K562 (cell line): Measurements from ENCODE around the gene RHOB. TPM values are rescaled to one million over a fixed set of nuclear protein-coding genes. Genes with fewer than 3 reads are reported as not detected.

ENCODE experiments used
- BDP1 ChIP-seq: IDR thresholded peaks from 3 replicates; pipeline ENCODE4 v1.6.1; 2011; ENCODE audit not compliant: insufficient read length, insufficient read depth
- DNMT1 ChIP-seq: fragments of 450-650 bp; IDR thresholded peaks from 2 replicates; pipeline ENCODE4 v1.6.1; 2016; ENCODE audit warnings: antibody characterized with exemption, mild to moderate bottlenecking
- KLF6 ChIP-seq: fragments of 250-450 bp; sonication (Bioruptor Pico); IDR thresholded peaks from 2 replicates; pipeline ENCODE4 v1.4.0; 2020; ENCODE audit warnings: mild to moderate bottlenecking, moderate library complexity, borderline replicate concordance
- PHB ChIP-seq: fragments of 250-450 bp; sonication (Bioruptor Pico); IDR thresholded peaks from 2 replicates; pipeline ENCODE4 v1.5.0; 2021
- POLR3G ChIP-seq: IDR thresholded peaks from 2 replicates; pipeline ENCODE4 v1.6.1; 2011; ENCODE audit not compliant: insufficient read length, insufficient replicate concordance; ENCODE audit errors: extremely low read depth
- RAD21 ChIP-seq, 2 experiments: fragments of 250-450 bp in 1 of 2; fragments of 450-650 bp in 1 of 2; sonication (Bioruptor Pico) in 1 of 2; formaldehyde crosslinking in 1 of 2; IDR thresholded peaks in 1 of 2; conservative IDR thresholded peaks in 1 of 2; 2 replicates each; pipeline versions ENCODE4 v1.4.0 to v1.8.0; 2020 to 2022; ENCODE audit warnings: mild to moderate bottlenecking in 2 of 2, moderate library complexity in 1 of 2
- polyA plus RNA-seq, 8 experiments: library from polyadenylated mRNA; depleted of rRNA in 4 of 8; stranded (reverse) in 5 of 8; unstranded in 3 of 8; fragments of >200 nt; fragmentation: Nextera tagmentation in 2 of 8; fragmentation: Illumina TruSeq in 1 of 8; extraction: Ambion mirVana in 2 of 8; extraction: Trizol in 1 of 8; gene quantifications; 2 replicates each; pipeline versions ENCODE4 v1.2.1 to v1.2.3, GENCODE V29; 2011 to 2014; ENCODE audit warnings: inconsistent platforms in 1 of 8, missing spikeins in 1 of 8
- total RNA-seq, 7 experiments: library from RNA; depleted of rRNA in 6 of 7; stranded (reverse); fragments of >200 nt in 6 of 7; fragmentation: Illumina TruSeq in 2 of 7; extraction: Trizol in 2 of 7; gene quantifications; 2 replicates each; pipeline versions ENCODE4 v1.2.1 to v1.2.3, GENCODE V29; 2011 to 2021; ENCODE audit warnings: low replicate concordance in 1 of 7
- TF ChIP-seq, protein P1 (sequence below): fragments of 150-350 bp; IDR thresholded peaks from 2 replicates; pipeline ENCODE4 v1.6.1; 2014; ENCODE audit warnings: low read depth, mild to moderate bottlenecking, low read length, borderline replicate concordance
- TF ChIP-seq, protein P2 (sequence below): fragments of 250-450 bp; sonication (Bioruptor Pico); IDR thresholded peaks from 2 replicates; pipeline ENCODE4 v1.4.0; 2020
- TF ChIP-seq, protein P3 (sequence below), 3 experiments: fragments of 200-800 bp in 1 of 3; fragments of 250-450 bp in 1 of 3; fragments of 450-650 bp in 1 of 3; sonication (Bioruptor Pico) in 1 of 3; sonication (Bioruptor generic) in 1 of 3; formaldehyde crosslinking in 1 of 3; IDR thresholded peaks; 2 replicates each; pipeline versions ENCODE4 v1.6.1 to v1.8.0; 2016 to 2022; ENCODE audit warnings: mild to moderate bottlenecking in 2 of 3, missing genetic modification characterization in 2 of 3, missing compliant biosample characterization in 1 of 3, moderate library complexity in 1 of 3
- TF ChIP-seq, protein P4 (sequence below): sonication (generic); formaldehyde crosslinking; IDR thresholded peaks from 2 replicates; pipeline ENCODE4 v1.8.1; 2023; ENCODE audit warnings: mild to moderate bottlenecking, missing genetic modification reagents, moderate library complexity
- TF ChIP-seq, protein P5 (sequence below), 2 experiments: fragments of 450-650 bp; conservative IDR thresholded peaks; 2 replicates each; pipeline ENCODE4 v1.6.1; 2017; ENCODE audit warnings: mild to moderate bottlenecking in 2 of 2, moderate library complexity in 2 of 2

The RHOB gene
- total and polyA plus RNA-seq, 9 of the 15 experiments (the other 6 are each of a cell fraction or from before 2014, with no cell fraction given) = 0.07 to 4.8 (median 1.1) TPM

DNA sequence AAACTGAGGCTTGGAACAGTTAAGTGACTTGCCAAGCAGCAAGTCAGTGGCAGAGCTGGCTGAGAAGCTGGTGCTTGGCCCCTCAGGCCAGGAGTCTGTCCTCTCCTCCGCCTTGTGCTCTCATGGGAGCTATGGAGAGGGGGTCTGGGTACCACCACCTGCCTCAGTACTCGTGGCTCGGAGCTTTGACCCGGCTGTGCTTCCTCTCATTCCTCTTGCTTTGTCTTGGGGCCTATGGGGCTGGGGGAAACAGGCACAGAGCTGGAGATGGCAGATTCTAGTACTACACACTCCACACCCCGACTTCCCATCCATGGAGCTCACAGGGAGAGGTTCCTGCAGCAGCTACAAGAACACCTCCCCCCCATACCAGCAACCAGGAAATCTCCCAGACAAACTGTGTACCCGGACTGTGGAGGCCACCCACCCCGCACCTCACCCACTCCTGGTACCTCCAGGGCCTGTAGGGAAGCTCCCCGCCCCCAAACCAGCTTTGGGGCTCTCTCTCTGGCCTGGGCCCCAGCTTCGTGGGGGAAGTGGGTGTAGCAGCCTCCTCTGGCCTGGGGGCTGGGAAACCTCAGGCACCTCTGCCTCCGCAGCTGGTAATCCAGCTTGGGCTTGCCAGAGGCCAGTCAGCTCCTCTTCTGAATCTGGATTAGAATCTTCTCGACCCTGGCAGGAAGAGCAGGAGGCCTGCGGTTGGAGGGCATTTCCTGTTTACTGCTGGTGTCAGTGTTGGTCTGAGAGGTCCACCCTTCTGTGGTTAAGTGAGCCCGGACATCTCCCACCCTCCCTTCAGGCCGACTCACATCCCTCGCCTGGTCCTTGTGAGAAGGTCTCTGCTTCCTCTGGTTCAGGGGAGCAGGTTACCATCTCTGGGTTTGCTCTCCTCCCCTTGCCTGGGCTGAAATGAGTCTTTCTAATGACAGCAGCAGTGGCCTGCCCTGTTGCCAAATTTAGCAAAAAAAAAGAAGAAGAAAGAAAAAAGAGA, 22.3 kb upstream of the RHOB start (continued):
- TF ChIP-seq, protein P1, sequence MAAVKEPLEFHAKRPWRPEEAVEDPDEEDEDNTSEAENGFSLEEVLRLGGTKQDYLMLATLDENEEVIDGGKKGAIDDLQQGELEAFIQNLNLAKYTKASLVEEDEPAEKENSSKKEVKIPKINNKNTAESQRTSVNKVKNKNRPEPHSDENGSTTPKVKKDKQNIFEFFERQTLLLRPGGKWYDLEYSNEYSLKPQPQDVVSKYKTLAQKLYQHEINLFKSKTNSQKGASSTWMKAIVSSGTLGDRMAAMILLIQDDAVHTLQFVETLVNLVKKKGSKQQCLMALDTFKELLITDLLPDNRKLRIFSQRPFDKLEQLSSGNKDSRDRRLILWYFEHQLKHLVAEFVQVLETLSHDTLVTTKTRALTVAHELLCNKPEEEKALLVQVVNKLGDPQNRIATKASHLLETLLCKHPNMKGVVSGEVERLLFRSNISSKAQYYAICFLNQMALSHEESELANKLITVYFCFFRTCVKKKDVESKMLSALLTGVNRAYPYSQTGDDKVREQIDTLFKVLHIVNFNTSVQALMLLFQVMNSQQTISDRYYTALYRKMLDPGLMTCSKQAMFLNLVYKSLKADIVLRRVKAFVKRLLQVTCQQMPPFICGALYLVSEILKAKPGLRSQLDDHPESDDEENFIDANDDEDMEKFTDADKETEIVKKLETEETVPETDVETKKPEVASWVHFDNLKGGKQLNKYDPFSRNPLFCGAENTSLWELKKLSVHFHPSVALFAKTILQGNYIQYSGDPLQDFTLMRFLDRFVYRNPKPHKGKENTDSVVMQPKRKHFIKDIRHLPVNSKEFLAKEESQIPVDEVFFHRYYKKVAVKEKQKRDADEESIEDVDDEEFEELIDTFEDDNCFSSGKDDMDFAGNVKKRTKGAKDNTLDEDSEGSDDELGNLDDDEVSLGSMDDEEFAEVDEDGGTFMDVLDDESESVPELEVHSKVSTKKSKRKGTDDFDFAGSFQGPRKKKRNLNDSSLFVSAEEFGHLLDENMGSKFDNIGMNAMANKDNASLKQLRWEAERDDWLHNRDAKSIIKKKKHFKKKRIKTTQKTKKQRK = no peak
- TF ChIP-seq, protein P2, sequence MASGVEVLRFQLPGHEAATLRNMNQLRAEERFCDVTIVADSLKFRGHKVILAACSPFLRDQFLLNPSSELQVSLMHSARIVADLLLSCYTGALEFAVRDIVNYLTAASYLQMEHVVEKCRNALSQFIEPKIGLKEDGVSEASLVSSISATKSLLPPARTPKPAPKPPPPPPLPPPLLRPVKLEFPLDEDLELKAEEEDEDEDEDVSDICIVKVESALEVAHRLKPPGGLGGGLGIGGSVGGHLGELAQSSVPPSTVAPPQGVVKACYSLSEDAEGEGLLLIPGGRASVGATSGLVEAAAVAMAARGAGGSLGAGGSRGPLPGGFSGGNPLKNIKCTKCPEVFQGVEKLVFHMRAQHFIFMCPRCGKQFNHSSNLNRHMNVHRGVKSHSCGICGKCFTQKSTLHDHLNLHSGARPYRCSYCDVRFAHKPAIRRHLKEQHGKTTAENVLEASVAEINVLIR = no peak
- TF ChIP-seq DNMT1 (no peak), BDP1 (no peak), POLR3G (no peak), KLF6 (no peak; the same call in 1 of the 2 replicates), RAD21 (CRISPR knock-in tag; conservative IDR thresholded peaks at IDR 0.05 in 1 of 2, IDR thresholded peaks at IDR 0.05 in 1 of 2) (peak in 1 of 2 experiments; percentile 16; a peak in 1 of 4 replicates), PHB (no peak)
- TF ChIP-seq, protein P3, sequence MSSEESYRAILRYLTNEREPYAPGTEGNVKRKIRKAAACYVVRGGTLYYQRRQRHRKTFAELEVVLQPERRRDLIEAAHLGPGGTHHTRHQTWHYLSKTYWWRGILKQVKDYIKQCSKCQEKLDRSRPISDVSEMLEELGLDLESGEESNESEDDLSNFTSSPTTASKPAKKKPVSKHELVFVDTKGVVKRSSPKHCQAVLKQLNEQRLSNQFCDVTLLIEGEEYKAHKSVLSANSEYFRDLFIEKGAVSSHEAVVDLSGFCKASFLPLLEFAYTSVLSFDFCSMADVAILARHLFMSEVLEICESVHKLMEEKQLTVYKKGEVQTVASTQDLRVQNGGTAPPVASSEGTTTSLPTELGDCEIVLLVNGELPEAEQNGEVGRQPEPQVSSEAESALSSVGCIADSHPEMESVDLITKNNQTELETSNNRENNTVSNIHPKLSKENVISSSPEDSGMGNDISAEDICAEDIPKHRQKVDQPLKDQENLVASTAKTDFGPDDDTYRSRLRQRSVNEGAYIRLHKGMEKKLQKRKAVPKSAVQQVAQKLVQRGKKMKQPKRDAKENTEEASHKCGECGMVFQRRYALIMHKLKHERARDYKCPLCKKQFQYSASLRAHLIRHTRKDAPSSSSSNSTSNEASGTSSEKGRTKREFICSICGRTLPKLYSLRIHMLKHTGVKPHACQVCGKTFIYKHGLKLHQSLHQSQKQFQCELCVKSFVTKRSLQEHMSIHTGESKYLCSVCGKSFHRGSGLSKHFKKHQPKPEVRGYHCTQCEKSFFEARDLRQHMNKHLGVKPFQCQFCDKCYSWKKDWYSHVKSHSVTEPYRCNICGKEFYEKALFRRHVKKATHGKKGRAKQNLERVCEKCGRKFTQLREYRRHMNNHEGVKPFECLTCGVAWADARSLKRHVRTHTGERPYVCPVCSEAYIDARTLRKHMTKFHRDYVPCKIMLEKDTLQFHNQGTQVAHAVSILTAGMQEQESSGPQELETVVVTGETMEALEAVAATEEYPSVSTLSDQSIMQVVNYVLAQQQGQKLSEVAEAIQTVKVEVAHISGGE (CRISPR knock-in tag; IDR thresholded peaks at IDR 0.05) = peak in 1 of 3 experiments; percentile 61; a peak in 2 of 6 replicates
- TF ChIP-seq, protein P4, sequence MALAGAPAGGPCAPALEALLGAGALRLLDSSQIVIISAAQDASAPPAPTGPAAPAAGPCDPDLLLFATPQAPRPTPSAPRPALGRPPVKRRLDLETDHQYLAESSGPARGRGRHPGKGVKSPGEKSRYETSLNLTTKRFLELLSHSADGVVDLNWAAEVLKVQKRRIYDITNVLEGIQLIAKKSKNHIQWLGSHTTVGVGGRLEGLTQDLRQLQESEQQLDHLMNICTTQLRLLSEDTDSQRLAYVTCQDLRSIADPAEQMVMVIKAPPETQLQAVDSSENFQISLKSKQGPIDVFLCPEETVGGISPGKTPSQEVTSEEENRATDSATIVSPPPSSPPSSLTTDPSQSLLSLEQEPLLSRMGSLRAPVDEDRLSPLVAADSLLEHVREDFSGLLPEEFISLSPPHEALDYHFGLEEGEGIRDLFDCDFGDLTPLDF (CRISPR knock-in tag) = no peak
- TF ChIP-seq, protein P5, sequence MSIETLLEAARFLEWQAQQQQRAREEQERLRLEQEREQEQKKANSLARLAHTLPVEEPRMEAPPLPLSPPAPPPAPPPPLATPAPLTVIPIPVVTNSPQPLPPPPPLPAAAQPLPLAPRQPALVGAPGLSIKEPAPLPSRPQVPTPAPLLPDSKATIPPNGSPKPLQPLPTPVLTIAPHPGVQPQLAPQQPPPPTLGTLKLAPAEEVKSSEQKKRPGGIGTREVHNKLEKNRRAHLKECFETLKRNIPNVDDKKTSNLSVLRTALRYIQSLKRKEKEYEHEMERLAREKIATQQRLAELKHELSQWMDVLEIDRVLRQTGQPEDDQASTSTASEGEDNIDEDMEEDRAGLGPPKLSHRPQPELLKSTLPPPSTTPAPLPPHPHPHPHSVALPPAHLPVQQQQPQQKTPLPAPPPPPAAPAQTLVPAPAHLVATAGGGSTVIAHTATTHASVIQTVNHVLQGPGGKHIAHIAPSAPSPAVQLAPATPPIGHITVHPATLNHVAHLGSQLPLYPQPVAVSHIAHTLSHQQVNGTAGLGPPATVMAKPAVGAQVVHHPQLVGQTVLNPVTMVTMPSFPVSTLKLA (conservative IDR thresholded peaks at IDR 0.05) = no peak
